Neural progenitor cell (in vitro differentiated cells): Measurements from ENCODE around the gene UBE2R2. TPM values are rescaled to one million over a fixed set of nuclear protein-coding genes. Genes with fewer than 3 reads are reported as not detected.

Source experiments
- DNase-seq: peaks from one replicate; pipeline ENCODE4 v3.0.0-alpha.2; 2016; ENCODE audit warnings: low spot score
- H2AFZ ChIP-seq: fragments of 200-600 bp; sonication (generic); replicated peaks from 2 replicates; pipeline ENCODE4 v1.6.1; 2016; ENCODE audit warnings: antibody characterized with exemption
- H3F3A ChIP-seq: fragments of 200-600 bp; sonication (generic); 2 replicates; pipeline ENCODE4 v1.6.1; 2016; ENCODE audit warnings: antibody characterized with exemption, low read depth
- H3K27ac ChIP-seq: fragments of 200-600 bp; sonication (generic); 2 replicates; pipeline ENCODE4 v1.5.1; 2016; ENCODE audit warnings: mild to moderate bottlenecking
- H3K27me3 ChIP-seq: fragments of 200-600 bp; sonication (generic); 2 replicates; pipeline ENCODE4 v1.6.1; 2016; ENCODE audit warnings: mild to moderate bottlenecking, moderate library complexity
- H3K36me3 ChIP-seq: fragments of 200-600 bp; sonication (generic); 2 replicates; pipeline ENCODE4 v1.5.1; 2016
- H3K4me1 ChIP-seq: fragments of 200-600 bp; sonication (generic); 2 replicates; pipeline ENCODE4 v1.6.1; 2016; ENCODE audit warnings: mixed run types
- H3K4me2 ChIP-seq: fragments of 200-600 bp; sonication (generic); 2 replicates; pipeline ENCODE4 v1.6.1; 2016
- H3K4me3 ChIP-seq: fragments of 200-600 bp; sonication (generic); 2 replicates; pipeline ENCODE4 v1.5.1; 2016
- H3K79me2 ChIP-seq: fragments of 200-600 bp; sonication (generic); 2 replicates; pipeline ENCODE4 v1.6.1; 2016; ENCODE audit warnings: low read depth
- H3K9ac ChIP-seq: fragments of 200-600 bp; sonication (generic); 2 replicates; pipeline ENCODE4 v1.6.1; 2016
- H3K9me3 ChIP-seq: fragments of 200-600 bp; sonication (generic); 2 replicates; pipeline ENCODE4 v1.5.1; 2016; ENCODE audit warnings: low read depth
- H4K20me1 ChIP-seq: fragments of 200-600 bp; sonication (generic); 2 replicates; pipeline ENCODE4 v1.6.1; 2016; ENCODE audit warnings: low read depth
- H3K27ac Mint-ChIP-seq: 3 replicates; pipeline ENCODE4 v1.8.0; 2021; ENCODE audit warnings: mixed read lengths
- H3K27me3 Mint-ChIP-seq: 2 replicates; pipeline ENCODE4 v1.8.0; 2022; ENCODE audit warnings: low read depth, mild to moderate bottlenecking, inconsistent platforms, moderate library complexity, mixed read lengths; ENCODE audit not compliant: insufficient read depth
- H3K36me3 Mint-ChIP-seq: 3 replicates; pipeline ENCODE4 v1.8.0; 2021; ENCODE audit warnings: mixed read lengths
- H3K4me1 Mint-ChIP-seq: 3 replicates; pipeline ENCODE4 v1.8.0; 2021; ENCODE audit warnings: mixed read lengths
- H3K4me3 Mint-ChIP-seq: 3 replicates; pipeline ENCODE4 v1.8.0; 2021; ENCODE audit warnings: mild to moderate bottlenecking, moderate library complexity, mixed read lengths
- H3K9me3 Mint-ChIP-seq: 3 replicates; pipeline ENCODE4 v1.8.0; 2020; ENCODE audit warnings: mixed read lengths
- CTCF ChIP-seq: fragments of 200-600 bp; sonication (generic); IDR thresholded peaks from 2 replicates; pipeline ENCODE4 v1.5.1; 2017; ENCODE audit warnings: antibody characterized with exemption, mild to moderate bottlenecking
- EZH2 ChIP-seq: fragments of 200-600 bp; sonication (generic); IDR thresholded peaks from 2 replicates; pipeline ENCODE4 v1.6.1; 2017; ENCODE audit warnings: antibody characterized with exemption, mild to moderate bottlenecking, moderate library complexity
- EZH2phosphoT487 ChIP-seq: fragments of 200-600 bp; sonication (generic); IDR thresholded peaks from 2 replicates; pipeline ENCODE4 v1.6.1; 2017; ENCODE audit warnings: antibody characterized with exemption
- total RNA-seq: library from RNA; depleted of rRNA; stranded (reverse); fragments of >200 nt; gene quantifications from 2 replicates; pipeline ENCODE4 v1.2.3, GENCODE V29; 2015; ENCODE audit warnings: low replicate concordance

Gene UBE2R2
- total RNA-seq, 1 donor from 2014 or later, result 68.3 TPM

GRCh38 chr9:33905137-33905536 is 88.2 kb downstream of the UBE2R2 start:
- H4K20me1 ChIP-seq, result peaks cover 81% of the 10 kb centered on the region

GRCh38 chr9:33906769-33907168 is 89.8 kb downstream of the UBE2R2 start:
- Histone ChIP-seq H3K27ac (peak overlapping the region; percentile 29), H3K36me3 (peaks cover 3% of the 10 kb centered on the region), H3K4me1 (peaks cover 25% of the 10 kb centered on the region), H3K4me3 (no peak overlapping the region), H4K20me1 (peaks cover 79% of the 10 kb centered on the region), H3F3A (peaks cover 6% of the 10 kb centered on the region), H3K4me2 (no peak overlapping the region), H3K9ac (no peak overlapping the region), H3K79me2 (peaks cover 95% of the 10 kb centered on the region), H2AFZ (no peak overlapping the region), H3K27me3 (no peaks in the 10 kb centered on the region), H3K9me3 (no peaks in the 10 kb centered on the region)
- Mint-ChIP-seq H3K9me3 (no peaks in the 10 kb centered on the region), H3K27me3 (peaks cover 4% of the 10 kb centered on the region), H3K27ac (no peak overlapping the region), H3K36me3 (peaks cover 26% of the 10 kb centered on the region), H3K4me1 (peaks cover 9% of the 10 kb centered on the region), H3K4me3 (no peak overlapping the region)
- no peak for DNase-seq
- TF ChIP-seq EZH2phosphoT487 (no peak), EZH2 (no peak), CTCF (no peak)

More at GRCh38 chr9:33905137-33905536, 88.2 kb downstream of the UBE2R2 start:
- Histone ChIP-seq H3K9me3 (no peaks in the 10 kb centered on the region), H3K4me2 (no peak overlapping the region), H3K27me3 (no peaks in the 10 kb centered on the region), H3K4me1 (peaks cover 25% of the 10 kb centered on the region), H3K27ac (no peak overlapping the region), H3K4me3 (no peak overlapping the region), H3K36me3 (peaks cover 7% of the 10 kb centered on the region), H2AFZ (no peak overlapping the region), H3K9ac (no peak overlapping the region), H3K79me2 (peaks cover 89% of the 10 kb centered on the region), H3F3A (peaks cover 6% of the 10 kb centered on the region)
- DNase-seq, result no peak
- H3K4me1 Mint-ChIP-seq, result peaks cover 9% of the 10 kb centered on the region
- H3K9me3 Mint-ChIP-seq, result no peaks in the 10 kb centered on the region
- H3K27ac Mint-ChIP-seq, result no peak overlapping the region
- peaks cover 2% of the 10 kb centered on the region for H3K27me3 Mint-ChIP-seq
- TF ChIP-seq CTCF (no peak), EZH2 (no peak), EZH2phosphoT487 (no peak)
- H3K4me3 Mint-ChIP-seq, result no peak overlapping the region
- peaks cover 36% of the 10 kb centered on the region for H3K36me3 Mint-ChIP-seq

- Histone ChIP-seq H3F3A (peaks cover 6% of the 10 kb centered on the region), H3K79me2 (peaks cover 95% of the 10 kb centered on the region), H3K9me3 (no peaks in the 10 kb centered on the region), H3K4me2 (no peak overlapping the region), H3K4me1 (peaks cover 24% of the 10 kb centered on the region), H3K9ac (no peak overlapping the region), H3K27me3 (no peaks in the 10 kb centered on the region), H3K27ac (no peak overlapping the region), H4K20me1 (peaks cover 74% of the 10 kb centered on the region), H2AFZ (no peak overlapping the region), H3K4me3 (no peak overlapping the region), H3K36me3 (peaks cover 9% of the 10 kb centered on the region)
- Mint-ChIP-seq H3K4me1 (peaks cover 9% of the 10 kb centered on the region), H3K9me3 (no peaks in the 10 kb centered on the region), H3K27me3 (peaks cover 4% of the 10 kb centered on the region), H3K36me3 (peaks cover 29% of the 10 kb centered on the region), H3K27ac (no peak overlapping the region), H3K4me3 (no peak overlapping the region)
- no peak for DNase-seq
- no peak for TF ChIP-seq EZH2phosphoT487
- TF ChIP-seq CTCF, result no peak
- no peak for TF ChIP-seq EZH2
Observed at GRCh38 chr9:33907347-33907746, 90.4 kb downstream of the UBE2R2 start.
